Ovary (tissue), 9 donors: Measurements from ENCODE around the gene EIF4E3. TPM values are rescaled to one million over a fixed set of nuclear protein-coding genes. Genes with fewer than 3 reads are reported as not detected.
A peak's percentile ranks its signal among the peaks of the same experiment; 100 is the strongest.

Experiments used
- DNase-seq, 5 donors: peaks; one replicate each; pipeline ENCODE4 v3.0.0-alpha.2; 2019 to 2020
- H3K27ac ChIP-seq, 2 donors: fragments of 200-600 bp; one replicate each; pipeline versions ENCODE4 v1.5.1 to v1.8.0; 2019 to 2022
- H3K27me3 ChIP-seq: fragments of 200-600 bp; one replicate; pipeline ENCODE4 v1.8.0; 2022
- H3K36me3 ChIP-seq: fragments of 200-600 bp; sonication (generic); one replicate; pipeline ENCODE4 v1.5.1; 2019
- H3K4me1 ChIP-seq: one replicate; pipeline ENCODE4 v1.8.1; 2013; ENCODE audit warnings: mild to moderate bottlenecking, moderate library complexity; ENCODE audit not compliant: insufficient read depth
- H3K4me3 ChIP-seq: fragments of 200-600 bp; sonication (generic); one replicate; pipeline ENCODE4 v1.5.1; 2017
- H3K9me3 ChIP-seq, 2 donors: fragments of 200-600 bp in 1 of 2; sonication (generic) in 1 of 2; one replicate each; pipeline versions ENCODE4 v1.5.1 to v1.8.1; 2013 to 2019; ENCODE audit warnings: mild to moderate bottlenecking in 1 of 2, moderate library complexity in 1 of 2
- EP300 ChIP-seq: sonication (generic); formaldehyde crosslinking; IDR thresholded peaks from one replicate; pipeline ENCODE4 v1.6.1; 2017; ENCODE audit warnings: antibody characterized with exemption
- POLR2A ChIP-seq: fragments of 450-650 bp; IDR thresholded peaks from one replicate; pipeline ENCODE4 v1.6.1; 2017; ENCODE audit warnings: antibody characterized with exemption, mild to moderate bottlenecking, moderate library complexity
- WGBS, 3 donors: extraction: QIAGEN DNeasy Blood & Tissue Kit in 1 of 3; methylation state at CpG; one replicate each; pipeline versions ENCODE4 v1.1.5 to v1.1.7; 2013 to 2017; 5-methylcytosine and 5-hydroxymethylcytosine counted together
- intact Hi-C, 4 donors: fragments of 100-400 bp; cut with DNase I; formaldehyde crosslinking; loops; one replicate each; pipeline versions ENCODE4 v1.11.0 to v1.15.1; 2022 to 2023
- polyA plus RNA-seq, 2 donors: library from polyadenylated mRNA; stranded (reverse); fragments of 200-250 nt in 1 of 2; fragments of 350-450 nt in 1 of 2; fragmentation: Illumina TruSeq in 1 of 2; extraction: RNeasy Lipid Tissue Mini Kit (QIAGEN cat#74804) in 1 of 2; gene quantifications; one replicate each; pipeline ENCODE4 v1.2.3, GENCODE V29; 2013 to 2014
- total RNA-seq, 7 donors: library from RNA; depleted of rRNA in 2 of 7; stranded (reverse); fragments of >200 nt in 2 of 7; fragmentation: NEBNext Ultra II Directional in 3 of 7; extraction: Animal tissue kit (Norgen Biotek cat#: 25700) in 3 of 7; gene quantifications; one replicate each; pipeline versions ENCODE4 v1.1.0 to v1.2.4, GENCODE V29; 2016 to 2023
- TF ChIP-seq, protein P1 (sequence below), 3 donors: fragments of 450-650 bp in 2 of 3; fragments of 200-600 bp in 1 of 3; IDR thresholded peaks; one replicate each; pipeline versions ENCODE4 v1.5.1 to v1.8.0; 2016 to 2022; ENCODE audit warnings: antibody characterized with exemption in 3 of 3, mild to moderate bottlenecking in 1 of 3
- donor health status: DM: no; HTN: no; CAD: no; lungs with moderate emphysema.
- donor health status: DM: no; HTN: no; CAD: no.
- donor health status: Bipolar disorder and iron deficiency.
- donor health status: DM: yes; HTN: yes; CAD: no.
- donor health status: DM: no; HTN: no; CAD: no.
- donor health status: DM: yes; HTN: yes; CAD: no.

The EIF4E3 gene
- total and polyA plus RNA-seq, 9 donors: 13.0 to 51.7 (median 38.2) TPM

DNA sequence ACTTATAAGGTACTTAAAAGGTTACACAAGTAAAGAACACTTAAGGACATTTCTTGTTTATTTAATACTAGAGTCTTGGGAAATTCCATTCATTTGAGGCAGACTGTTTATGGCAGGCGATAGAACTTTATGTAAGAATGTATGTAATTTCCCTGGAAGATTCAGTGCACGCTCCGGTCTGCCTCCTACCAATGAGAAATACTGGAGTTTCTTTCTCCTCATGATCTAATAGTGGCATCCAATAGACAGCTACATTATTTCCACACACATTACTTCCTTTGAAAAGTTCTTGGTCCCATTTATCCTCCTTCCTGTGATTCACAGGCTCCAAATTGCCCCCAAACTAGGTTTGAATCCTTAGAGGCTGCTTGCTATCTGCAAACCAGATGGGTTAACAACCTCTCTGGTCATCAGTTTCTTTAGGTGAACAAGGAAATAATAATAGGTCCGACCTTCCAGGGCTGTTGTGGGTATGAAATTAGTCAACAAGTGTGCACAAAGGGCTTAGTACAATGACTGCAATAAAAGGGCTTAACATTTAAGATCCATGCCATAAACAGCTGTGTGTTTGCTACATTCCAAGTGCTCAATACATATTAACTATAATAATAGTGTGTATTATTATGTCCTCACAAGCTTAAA lies 30.7 kb downstream of the EIF4E3 start:
- TF ChIP-seq EP300 (no peak), POLR2A (no peak)
- TF ChIP-seq, protein P1, sequence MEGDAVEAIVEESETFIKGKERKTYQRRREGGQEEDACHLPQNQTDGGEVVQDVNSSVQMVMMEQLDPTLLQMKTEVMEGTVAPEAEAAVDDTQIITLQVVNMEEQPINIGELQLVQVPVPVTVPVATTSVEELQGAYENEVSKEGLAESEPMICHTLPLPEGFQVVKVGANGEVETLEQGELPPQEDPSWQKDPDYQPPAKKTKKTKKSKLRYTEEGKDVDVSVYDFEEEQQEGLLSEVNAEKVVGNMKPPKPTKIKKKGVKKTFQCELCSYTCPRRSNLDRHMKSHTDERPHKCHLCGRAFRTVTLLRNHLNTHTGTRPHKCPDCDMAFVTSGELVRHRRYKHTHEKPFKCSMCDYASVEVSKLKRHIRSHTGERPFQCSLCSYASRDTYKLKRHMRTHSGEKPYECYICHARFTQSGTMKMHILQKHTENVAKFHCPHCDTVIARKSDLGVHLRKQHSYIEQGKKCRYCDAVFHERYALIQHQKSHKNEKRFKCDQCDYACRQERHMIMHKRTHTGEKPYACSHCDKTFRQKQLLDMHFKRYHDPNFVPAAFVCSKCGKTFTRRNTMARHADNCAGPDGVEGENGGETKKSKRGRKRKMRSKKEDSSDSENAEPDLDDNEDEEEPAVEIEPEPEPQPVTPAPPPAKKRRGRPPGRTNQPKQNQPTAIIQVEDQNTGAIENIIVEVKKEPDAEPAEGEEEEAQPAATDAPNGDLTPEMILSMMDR (IDR thresholded peaks at IDR 0.05): no peak
- Histone ChIP-seq H3K36me3 (no peaks in the 10 kb centered on the region), H3K27me3 (no peaks in the 10 kb centered on the region), H3K4me1 (peaks cover 13% of the 10 kb centered on the region), H3K4me3 (no peak overlapping the region), H3K9me3 (no peaks in the 10 kb centered on the region), H3K27ac (peak overlapping the region in 1 of 2 donors; percentile 56)
- WGBS, 3 donors: 27 to 53% (median 32%) methylated on average over 4 of the region's 4 CpGs
- intact Hi-C loops: no loop called here
- DNase-seq: no peak

GRCh38 chr3:71693641-71694040 lies 31.6 kb downstream of the EIF4E3 start:
- no peaks in the 10 kb centered on the region for H3K36me3 ChIP-seq
- no peaks in the 10 kb centered on the region for H3K9me3 ChIP-seq
- intact Hi-C loops: no loop called here
- TF ChIP-seq EP300: no peak
- TF ChIP-seq POLR2A: no peak
- TF ChIP-seq, protein P1 (IDR thresholded peaks at IDR 0.05): no peak
- peak overlapping the region in 1 of 2 donors; percentile 64 for H3K27ac ChIP-seq
- DNase-seq: peak in 3 of 5 donors; percentile 23 to 49 (median 23)
- peaks cover 13% of the 10 kb centered on the region for H3K4me1 ChIP-seq
- no peak overlapping the region for H3K4me3 ChIP-seq
- 7 to 19% (median 15%) methylated on average over 8 of the region's 8 CpGs for WGBS, 3 donors
- no peaks in the 10 kb centered on the region for H3K27me3 ChIP-seq

DNA sequence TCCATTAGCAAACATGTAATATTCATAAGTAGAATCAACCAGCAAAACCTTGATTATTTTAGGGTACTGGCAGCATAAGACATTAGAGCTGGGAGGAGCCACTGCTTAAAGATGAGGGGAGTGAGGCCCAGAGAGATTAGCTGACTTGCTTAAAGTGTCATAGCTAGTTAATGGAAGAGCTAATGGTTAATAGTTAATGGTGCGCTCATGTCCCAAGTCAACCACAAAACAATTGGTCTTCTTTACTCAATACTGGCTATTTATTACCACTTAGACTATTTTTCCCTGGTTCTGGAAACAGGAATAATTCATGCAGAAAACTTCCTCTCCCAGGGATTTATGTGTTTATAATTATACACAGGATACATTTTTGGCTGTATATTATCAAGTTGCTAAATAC lies 33.1 kb downstream of the EIF4E3 start:
- TF ChIP-seq POLR2A (no peak), EP300 (no peak)
- TF ChIP-seq, protein P1 (IDR thresholded peaks at IDR 0.05): no peak
- WGBS, 3 donors: 85 to 98% (median 94%) methylated on average over 1 of the region's 1 CpG
- Histone ChIP-seq H3K9me3 (no peaks in the 10 kb centered on the region), H3K27me3 (no peaks in the 10 kb centered on the region), H3K36me3 (no peaks in the 10 kb centered on the region), H3K4me3 (no peak overlapping the region), H3K4me1 (peaks cover 13% of the 10 kb centered on the region), H3K27ac (peak overlapping the region in 1 of 2 donors; percentile 64)
- intact Hi-C loops: no loop called here
- DNase-seq: no peak

GRCh38 chr3:71690341-71690841 lies 34.8 kb downstream of the EIF4E3 start:
- 2 to 8% (median 3%) methylated on average over 4 of the region's 4 CpGs for WGBS, 3 donors
- Histone ChIP-seq H3K27me3 (no peaks in the 10 kb centered on the region), H3K4me3 (no peak overlapping the region), H3K27ac (peak overlapping the region in 1 of 2 donors; percentile 22), H3K36me3 (no peaks in the 10 kb centered on the region), H3K4me1 (peaks cover 13% of the 10 kb centered on the region), H3K9me3 (no peaks in the 10 kb centered on the region)
- peak; percentile 45 to 66 (median 50) for DNase-seq
- intact Hi-C loops: no loop called here
- TF ChIP-seq EP300 (no peak), POLR2A (no peak)
- TF ChIP-seq, protein P1 (IDR thresholded peaks at IDR 0.05): no peak
